ENCODE data around the gene SERHL2.

Gene SERHL2

DNA sequence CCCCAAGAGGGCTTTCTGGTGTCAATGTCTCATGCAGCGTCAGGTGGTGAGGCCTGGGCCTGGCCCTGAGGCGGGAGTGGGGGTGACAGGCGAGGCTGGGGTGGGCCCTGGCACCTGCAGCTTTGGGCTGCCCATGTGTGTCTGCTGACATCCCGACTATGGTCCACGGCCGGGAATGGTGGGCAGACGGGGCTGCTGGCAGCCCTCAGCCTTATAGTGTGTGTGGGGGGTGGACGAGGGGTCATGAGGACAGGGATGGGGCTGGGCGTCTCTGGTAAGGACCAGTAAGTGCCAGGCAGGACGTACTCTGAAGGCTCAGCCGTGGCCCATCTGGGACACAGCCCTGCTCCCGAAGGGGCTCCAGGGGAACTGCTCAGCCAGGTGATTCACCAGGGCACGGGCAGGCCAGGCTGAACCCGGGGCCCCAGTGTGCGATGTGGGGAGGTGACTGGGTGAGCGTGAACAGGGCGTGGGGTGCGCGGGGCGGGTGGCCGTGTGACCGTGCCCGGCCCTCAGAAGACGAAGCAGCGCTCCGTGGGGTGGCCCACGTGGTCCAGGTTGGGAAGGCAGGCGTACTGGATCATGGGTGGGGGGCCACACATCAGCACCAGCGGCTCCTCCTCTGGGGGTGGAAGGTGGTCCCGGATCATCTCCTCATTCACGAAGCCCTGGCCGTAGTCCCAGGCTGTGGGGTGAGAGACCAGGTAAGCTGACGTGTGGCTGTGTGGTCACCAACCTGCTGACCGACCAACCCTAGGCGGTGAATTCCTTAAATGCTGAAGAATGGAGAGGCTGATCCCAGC, 65.7 kb downstream of the SERHL2 start:
- in situ Hi-C loops (cut with HindIII; ENCODE audit: low pct_ligation_motif_present, low sequenced_read_pairs): no loop called here
- no peak for DNase-seq
- TF ChIP-seq, protein P1, sequence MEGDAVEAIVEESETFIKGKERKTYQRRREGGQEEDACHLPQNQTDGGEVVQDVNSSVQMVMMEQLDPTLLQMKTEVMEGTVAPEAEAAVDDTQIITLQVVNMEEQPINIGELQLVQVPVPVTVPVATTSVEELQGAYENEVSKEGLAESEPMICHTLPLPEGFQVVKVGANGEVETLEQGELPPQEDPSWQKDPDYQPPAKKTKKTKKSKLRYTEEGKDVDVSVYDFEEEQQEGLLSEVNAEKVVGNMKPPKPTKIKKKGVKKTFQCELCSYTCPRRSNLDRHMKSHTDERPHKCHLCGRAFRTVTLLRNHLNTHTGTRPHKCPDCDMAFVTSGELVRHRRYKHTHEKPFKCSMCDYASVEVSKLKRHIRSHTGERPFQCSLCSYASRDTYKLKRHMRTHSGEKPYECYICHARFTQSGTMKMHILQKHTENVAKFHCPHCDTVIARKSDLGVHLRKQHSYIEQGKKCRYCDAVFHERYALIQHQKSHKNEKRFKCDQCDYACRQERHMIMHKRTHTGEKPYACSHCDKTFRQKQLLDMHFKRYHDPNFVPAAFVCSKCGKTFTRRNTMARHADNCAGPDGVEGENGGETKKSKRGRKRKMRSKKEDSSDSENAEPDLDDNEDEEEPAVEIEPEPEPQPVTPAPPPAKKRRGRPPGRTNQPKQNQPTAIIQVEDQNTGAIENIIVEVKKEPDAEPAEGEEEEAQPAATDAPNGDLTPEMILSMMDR (IDR thresholded peaks at IDR 0.05; ENCODE audit: low read depth, low read length, missing control alignments): no peak
- Histone ChIP-seq H3K36me3 (replicated peaks) (peaks cover 26% of the 10 kb centered on the region), H3K27ac (no peak overlapping the region), H3K4me3 (ENCODE audit: low read depth, low read length) (no peak overlapping the region), H3K27me3 (replicated peaks) (no peaks in the 10 kb centered on the region)

DNA sequence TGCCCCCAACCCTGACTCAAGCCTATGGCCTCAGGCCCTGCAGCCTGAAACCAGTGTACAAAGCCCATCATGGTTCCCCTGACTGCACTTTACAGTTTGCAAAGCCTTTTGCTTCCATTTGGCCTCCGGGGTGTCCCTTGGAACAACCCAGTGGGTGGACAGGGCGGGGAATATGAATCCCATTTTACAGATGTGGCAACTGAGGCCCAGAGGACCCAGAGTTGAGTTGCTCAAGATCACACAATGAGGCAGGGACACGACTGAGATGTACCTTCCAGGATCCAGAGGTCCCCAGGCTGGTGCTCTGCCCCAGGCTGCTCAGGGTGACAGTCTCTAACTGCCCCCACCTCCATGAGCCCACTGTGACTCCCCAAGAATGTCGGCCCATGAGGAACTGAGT, 66.3 kb downstream of the SERHL2 start:
- Histone ChIP-seq H3K27me3 (replicated peaks) (no peaks in the 10 kb centered on the region), H3K4me3 (ENCODE audit: low read depth, low read length) (no peak overlapping the region), H3K36me3 (replicated peaks) (peaks cover 27% of the 10 kb centered on the region), H3K27ac (peak overlapping the region; percentile 38)
- in situ Hi-C loops (cut with HindIII; ENCODE audit: low pct_ligation_motif_present, low sequenced_read_pairs): no loop called here
- TF ChIP-seq, protein P1 (IDR thresholded peaks at IDR 0.05; ENCODE audit: low read depth, low read length, missing control alignments): no peak
- no peak for DNase-seq

DNA sequence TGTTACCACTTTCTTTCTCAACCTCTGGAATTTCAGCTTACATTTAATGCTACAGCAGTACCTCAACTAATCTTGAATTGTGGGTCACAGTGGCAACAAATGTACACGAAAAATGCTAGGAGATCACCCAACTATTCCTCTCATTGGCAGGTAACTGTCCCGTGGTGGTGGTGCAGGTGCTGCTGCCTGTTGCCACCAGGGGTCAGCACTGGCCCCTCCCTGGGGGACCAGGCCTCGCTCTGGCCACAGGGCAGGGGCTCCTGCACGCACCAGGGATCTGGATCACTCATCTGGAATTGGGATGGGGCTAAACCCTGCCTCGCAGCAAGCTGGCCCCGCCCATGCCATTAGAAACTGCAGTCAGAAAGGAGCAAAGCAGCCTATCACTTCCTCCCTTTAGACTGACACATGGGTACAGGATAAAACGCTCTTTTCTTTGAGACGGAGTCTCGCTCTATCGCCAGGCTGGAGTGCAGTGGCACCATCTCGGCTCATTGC, 67.8 kb downstream of the SERHL2 start:
- in situ Hi-C loops (cut with HindIII; ENCODE audit: low pct_ligation_motif_present, low sequenced_read_pairs): no loop called here
- H3K36me3 ChIP-seq (replicated peaks): peaks cover 41% of the 10 kb centered on the region
- H3K27ac ChIP-seq: peak overlapping the region; percentile 38
- H3K4me3 ChIP-seq (ENCODE audit: low read depth, low read length): no peak overlapping the region
- peak; percentile 37 for DNase-seq
- no peaks in the 10 kb centered on the region for H3K27me3 ChIP-seq (replicated peaks)
- TF ChIP-seq, protein P1 (IDR thresholded peaks at IDR 0.05; ENCODE audit: low read depth, low read length, missing control alignments): peak; percentile 97

DNA sequence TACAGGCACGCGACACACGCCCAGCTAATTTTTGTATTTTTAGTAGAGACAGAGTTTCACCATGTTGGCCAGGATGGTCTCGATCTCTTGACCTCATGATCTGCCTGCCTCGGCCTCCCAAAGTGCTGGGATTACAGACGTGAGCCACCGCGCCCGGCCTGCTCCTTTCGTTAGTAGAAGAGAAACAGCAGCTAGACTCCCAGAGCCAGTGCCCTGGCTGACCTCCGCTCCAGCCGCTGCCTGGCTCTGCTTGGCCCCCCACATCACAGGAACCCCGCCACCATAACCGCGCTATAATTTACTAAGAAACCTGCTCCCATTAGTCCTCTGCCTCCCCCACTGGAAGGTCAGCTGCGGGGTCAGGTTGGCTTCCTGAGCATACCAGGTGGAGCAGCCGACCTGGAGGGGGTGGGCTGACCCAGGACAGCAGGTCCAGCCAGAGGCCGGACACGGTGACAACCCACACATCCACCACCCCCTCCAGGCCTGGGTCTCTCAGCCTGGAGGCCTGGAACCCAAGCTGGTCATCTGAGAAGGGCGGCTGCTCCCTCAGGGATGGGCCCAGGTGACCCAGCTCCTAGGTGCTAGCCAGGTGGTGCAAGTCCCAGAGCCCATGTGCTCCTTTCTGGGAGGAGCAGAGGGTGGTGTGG, 68.4 kb downstream of the SERHL2 start:
- in situ Hi-C loops (cut with HindIII; ENCODE audit: low pct_ligation_motif_present, low sequenced_read_pairs): no loop called here
- H3K27ac ChIP-seq: no peak overlapping the region

DNA sequence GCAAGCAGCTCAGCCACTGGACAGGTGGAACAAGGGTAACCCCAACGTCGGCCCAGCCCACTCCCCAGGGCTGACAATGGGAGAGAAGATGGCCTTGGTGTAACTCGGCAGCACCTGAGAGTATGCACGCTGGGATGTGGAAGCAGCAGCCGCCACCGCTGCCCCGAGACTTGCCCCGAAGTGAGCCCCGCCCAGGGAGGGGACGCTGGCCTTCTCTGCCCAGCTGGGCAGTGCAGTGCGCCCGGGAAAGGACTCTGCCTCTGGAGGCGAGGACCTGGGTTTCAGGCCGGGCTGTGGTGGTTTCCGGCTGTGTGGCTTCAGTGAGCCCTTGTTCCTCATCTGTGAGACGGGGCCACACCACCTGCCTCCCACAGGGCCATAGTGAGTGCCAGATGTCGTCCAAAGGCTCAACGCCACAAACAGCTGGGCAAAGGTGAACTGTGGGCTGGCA, 69.6 kb downstream of the SERHL2 start:
- Histone ChIP-seq H3K4me3 (ENCODE audit: low read depth, low read length) (no peak overlapping the region), H3K36me3 (replicated peaks) (peaks cover 58% of the 10 kb centered on the region), H3K27me3 (replicated peaks) (no peaks in the 10 kb centered on the region), H3K27ac (no peak overlapping the region)
- no peak for DNase-seq
- TF ChIP-seq, protein P1 (IDR thresholded peaks at IDR 0.05; ENCODE audit: low read depth, low read length, missing control alignments): no peak
- in situ Hi-C loops (cut with HindIII; ENCODE audit: low pct_ligation_motif_present, low sequenced_read_pairs): no loop called here

More for the DNA sequence above, 68.4 kb downstream of the SERHL2 start:
- Histone ChIP-seq H3K36me3 (replicated peaks) (peaks cover 48% of the 10 kb centered on the region), H3K4me3 (ENCODE audit: low read depth, low read length) (no peak overlapping the region), H3K27me3 (replicated peaks) (no peaks in the 10 kb centered on the region)
- TF ChIP-seq, protein P1 (IDR thresholded peaks at IDR 0.05; ENCODE audit: low read depth, low read length, missing control alignments): no peak
- DNase-seq: no peak

Data from brain microvascular endothelial cell (primary cell).